Fibroblast of lung (primary cell): ENCODE results near the gene GLT6D1.

Experiments
- CTCF ChIP-seq, 2 donors: IDR thresholded peaks in 1 of 2; conservative IDR thresholded peaks in 1 of 2; 1 replicate in 1 of 2; 2 replicates in 1 of 2; pipeline ENCODE4 v1.5.1; 2011 to 2012; ENCODE audit warnings: low read length in 2 of 2, control low read depth in 1 of 2, inconsistent platforms in 1 of 2, low read depth in 1 of 2, mild to moderate bottlenecking in 1 of 2
- EZH2 ChIP-seq: IDR thresholded peaks from 2 replicates; pipeline ENCODE4 v1.5.1; 2012; ENCODE audit warnings: low read length, control low read depth, mild to moderate bottlenecking; ENCODE audit errors: missing control alignments

GRCh38 chr9:135611875-135612209 lies 27.5 kb downstream of the GLT6D1 start:
- TF ChIP-seq CTCF (conservative IDR thresholded peaks at IDR 0.05 in 1 of 2, IDR thresholded peaks at IDR 0.05 in 1 of 2; ENCODE audit: low read depth in 1 of 2, low read length in 2 of 2) (no peak), EZH2 (no peak)
